Activated CD8-positive, alpha-beta memory T cell treated with anti-CD3 and anti-CD28 coated beads, Interleukin-2, amount 50 U/mL, for 4 hours (primary cell): Measurements from ENCODE around the gene SNED1.

Experiments
- DNase-seq: peaks from one replicate; pipeline ENCODE4 v3.0.0-alpha.2; 2020

Gene SNED1

GRCh38 chr2:241110607-241111439 is 112.4 kb downstream of the SNED1 start:
- DNase-seq, result no peak

- peak; percentile 45 for DNase-seq
These were observed 113.0 kb downstream of the SNED1 start for GRCh38 chr2:241111440-241111805.

- DNase-seq, result no peak
These were observed 113.6 kb downstream of the SNED1 start for GRCh38 chr2:241112046-241112445.

GRCh38 chr2:241112592-241112991 is 114.2 kb downstream of the SNED1 start:
- DNase-seq, result peak; percentile 59

- no peak for DNase-seq
These were observed 116.4 kb downstream of the SNED1 start for GRCh38 chr2:241114836-241115235.

GRCh38 chr2:241115361-241115760 is 116.9 kb downstream of the SNED1 start:
- no peak for DNase-seq

- DNase-seq, result no peak
These were observed 118.5 kb downstream of the SNED1 start for GRCh38 chr2:241116606-241117560.

- no peak for DNase-seq
These were observed 120.5 kb downstream of the SNED1 start for GRCh38 chr2:241118737-241119505.

- no peak for DNase-seq
These were observed 122.0 kb downstream of the SNED1 start for GRCh38 chr2:241120440-241120839.

GRCh38 chr2:241121008-241121407 is 122.6 kb downstream of the SNED1 start:
- no peak for DNase-seq

GRCh38 chr2:241122376-241123002 is 124.1 kb downstream of the SNED1 start:
- DNase-seq, result no peak

GRCh38 chr2:241123816-241124536 is 125.6 kb downstream of the SNED1 start:
- DNase-seq, result no peak

- DNase-seq, result no peak
These were observed 127.2 kb downstream of the SNED1 start for GRCh38 chr2:241125626-241126025.

- no peak for DNase-seq
These were observed 127.8 kb downstream of the SNED1 start for GRCh38 chr2:241126201-241126611.

GRCh38 chr2:241126771-241127202 is 128.4 kb downstream of the SNED1 start:
- no peak for DNase-seq

- no peak for DNase-seq
These were observed 129.8 kb downstream of the SNED1 start for GRCh38 chr2:241128266-241128665.

- no peak for DNase-seq
These were observed 130.9 kb downstream of the SNED1 start for GRCh38 chr2:241129086-241129871.

GRCh38 chr2:241130316-241130715 is 131.9 kb downstream of the SNED1 start:
- DNase-seq, result no peak

- no peak for DNase-seq
These were observed 133.1 kb downstream of the SNED1 start for GRCh38 chr2:241131531-241131930.

- DNase-seq, result no peak
These were observed 134.4 kb downstream of the SNED1 start for GRCh38 chr2:241132538-241133435.
